Fibroblast of lung (primary cell): ENCODE data around the gene TARBP1. TPM values are rescaled to one million over a fixed set of nuclear protein-coding genes. Genes with fewer than 3 reads are reported as not detected.
A peak's percentile ranks its signal among the peaks of the same experiment; 100 is the strongest.

Source experiments
- DNase-seq, 2 donors: peaks; one replicate each; pipeline versions ENCODE4 v3.0.0 to v3.0.0-alpha.2; 2010; ENCODE audit warnings: low read depth in 2 of 2
- H2AFZ ChIP-seq: 2 replicates; pipeline ENCODE4 v1.5.1; 2012; ENCODE audit warnings: low read length, control low read depth, inconsistent platforms
- H3K27ac ChIP-seq: 2 replicates; pipeline ENCODE4 v1.5.1; 2011; ENCODE audit warnings: low read length, control low read depth; ENCODE audit not compliant: insufficient read depth
- H3K27me3 ChIP-seq: 2 replicates; pipeline ENCODE4 v1.5.1; 2011; ENCODE audit warnings: mild to moderate bottlenecking, low read length; ENCODE audit not compliant: control insufficient read depth, insufficient read depth
- H3K36me3 ChIP-seq: 2 replicates; pipeline ENCODE4 v1.5.1; 2011; ENCODE audit warnings: low read length; ENCODE audit not compliant: control insufficient read depth, insufficient read depth
- H3K4me1 ChIP-seq: 2 replicates; pipeline ENCODE4 v1.5.1; 2011; ENCODE audit warnings: low read length; ENCODE audit not compliant: control insufficient read depth, insufficient read depth; ENCODE audit errors: extremely low read depth
- H3K4me2 ChIP-seq: 2 replicates; pipeline ENCODE4 v1.5.1; 2011; ENCODE audit warnings: low read length, control low read depth; ENCODE audit not compliant: insufficient read depth; ENCODE audit errors: extremely low read depth
- H3K4me3 ChIP-seq, 4 experiments: fragments of 200-600 bp in 1 of 4; sonication (generic) in 1 of 4; replicated peaks in 1 of 4; 2 replicates each; pipeline ENCODE4 v1.5.1; 2011 to 2016; ENCODE audit warnings: low read length in 4 of 4, low read depth in 3 of 4, mild to moderate bottlenecking in 3 of 4, control low read depth in 2 of 4, inconsistent platforms in 1 of 4, mixed read lengths in 1 of 4; ENCODE audit not compliant: insufficient read depth in 1 of 4; ENCODE audit errors: control extremely low read depth in 1 of 4
- H3K79me2 ChIP-seq: 2 replicates; pipeline ENCODE4 v1.5.1; 2012; ENCODE audit warnings: mild to moderate bottlenecking, low read length, inconsistent platforms; ENCODE audit not compliant: control insufficient read depth, insufficient read depth
- H3K9ac ChIP-seq: 2 replicates; pipeline ENCODE4 v1.5.1; 2011; ENCODE audit warnings: mild to moderate bottlenecking, low read length, control low read depth; ENCODE audit not compliant: insufficient read depth
- H3K9me3 ChIP-seq: 2 replicates; pipeline ENCODE4 v1.5.1; 2012; ENCODE audit warnings: low read depth, low read length; ENCODE audit not compliant: control insufficient read depth, insufficient read depth
- H4K20me1 ChIP-seq: 2 replicates; pipeline ENCODE4 v1.5.1; 2011; ENCODE audit warnings: low read length; ENCODE audit not compliant: control insufficient read depth, insufficient read depth; ENCODE audit errors: extremely low read depth
- CTCF ChIP-seq, 2 donors: IDR thresholded peaks in 1 of 2; conservative IDR thresholded peaks in 1 of 2; 1 replicate in 1 of 2; 2 replicates in 1 of 2; pipeline ENCODE4 v1.5.1; 2011 to 2012; ENCODE audit warnings: low read length in 2 of 2, control low read depth in 1 of 2, inconsistent platforms in 1 of 2, low read depth in 1 of 2, mild to moderate bottlenecking in 1 of 2
- EZH2 ChIP-seq: IDR thresholded peaks from 2 replicates; pipeline ENCODE4 v1.5.1; 2012; ENCODE audit warnings: low read length, control low read depth, mild to moderate bottlenecking; ENCODE audit errors: missing control alignments
- polyA plus RNA-seq, 2 donors: library from polyadenylated mRNA; depleted of rRNA in 1 of 2; stranded (reverse) in 1 of 2; unstranded in 1 of 2; fragments of >200 nt; gene quantifications; 2 replicates each; pipeline ENCODE4 v1.2.1, GENCODE V29; 2011 to 2012; ENCODE audit warnings: missing spikeins in 1 of 2
- total RNA-seq: library from RNA; depleted of rRNA; stranded (reverse); fragments of >200 nt; gene quantifications from 2 replicates; pipeline ENCODE4 v1.2.1, GENCODE V29; 2014

TARBP1 gene
- total and polyA plus RNA-seq, 2 donors (not counting 1 experiment from before 2014, with no cell fraction given), result 11.6 to 20.6 TPM

DNA sequence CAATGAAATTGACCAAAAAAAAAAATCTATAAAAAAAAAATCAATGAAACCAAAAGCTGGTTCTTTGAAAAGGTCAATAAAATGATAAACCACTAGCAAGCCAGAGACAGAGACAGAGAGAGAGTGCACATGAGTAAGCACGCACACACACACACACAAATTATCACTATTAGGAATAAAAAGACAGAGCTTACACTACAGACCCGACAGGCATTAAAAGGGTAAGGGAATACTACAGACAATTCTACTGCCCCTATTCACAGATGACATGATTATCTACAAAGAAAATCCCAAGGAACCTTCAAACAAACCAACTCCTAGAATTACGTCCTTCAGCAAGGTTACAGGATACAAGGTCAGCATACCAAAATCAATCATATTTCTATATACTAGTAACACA lies 38.6 kb downstream of the TARBP1 start:
- Histone ChIP-seq H3K27ac (no peak overlapping the region), H3K9ac (no peak overlapping the region), H2AFZ (no peak overlapping the region), H4K20me1 (no peaks in the 10 kb centered on the region), H3K36me3 (no peaks in the 10 kb centered on the region), H3K4me1 (no peaks in the 10 kb centered on the region), H3K9me3 (no peaks in the 10 kb centered on the region), H3K79me2 (no peaks in the 10 kb centered on the region), H3K4me2 (no peak overlapping the region), H3K27me3 (no peaks in the 10 kb centered on the region), H3K4me3 (no peak overlapping the region)
- TF ChIP-seq EZH2, result no peak
- no peak for TF ChIP-seq CTCF (conservative IDR thresholded peaks at IDR 0.05 in 1 of 2, IDR thresholded peaks at IDR 0.05 in 1 of 2; ENCODE audit: low read depth in 1 of 2, low read length in 2 of 2)
- no peak for DNase-seq

GRCh38 chr1:234438579-234438978 lies 40.4 kb downstream of the TARBP1 start:
- TF ChIP-seq EZH2 (no peak), CTCF (conservative IDR thresholded peaks at IDR 0.05 in 1 of 2, IDR thresholded peaks at IDR 0.05 in 1 of 2; ENCODE audit: low read depth in 1 of 2, low read length in 2 of 2) (no peak)
- no peak overlapping the region for H3K9ac ChIP-seq
- no peaks in the 10 kb centered on the region for H3K27me3 ChIP-seq
- no peak overlapping the region for H3K4me3 ChIP-seq
- H2AFZ ChIP-seq, result no peak overlapping the region
- no peaks in the 10 kb centered on the region for H3K79me2 ChIP-seq
- no peaks in the 10 kb centered on the region for H3K36me3 ChIP-seq
- no peaks in the 10 kb centered on the region for H3K4me1 ChIP-seq
- no peak overlapping the region for H3K4me2 ChIP-seq
- H3K27ac ChIP-seq, result no peak overlapping the region
- no peak for DNase-seq
- no peaks in the 10 kb centered on the region for H4K20me1 ChIP-seq
- no peaks in the 10 kb centered on the region for H3K9me3 ChIP-seq

DNA sequence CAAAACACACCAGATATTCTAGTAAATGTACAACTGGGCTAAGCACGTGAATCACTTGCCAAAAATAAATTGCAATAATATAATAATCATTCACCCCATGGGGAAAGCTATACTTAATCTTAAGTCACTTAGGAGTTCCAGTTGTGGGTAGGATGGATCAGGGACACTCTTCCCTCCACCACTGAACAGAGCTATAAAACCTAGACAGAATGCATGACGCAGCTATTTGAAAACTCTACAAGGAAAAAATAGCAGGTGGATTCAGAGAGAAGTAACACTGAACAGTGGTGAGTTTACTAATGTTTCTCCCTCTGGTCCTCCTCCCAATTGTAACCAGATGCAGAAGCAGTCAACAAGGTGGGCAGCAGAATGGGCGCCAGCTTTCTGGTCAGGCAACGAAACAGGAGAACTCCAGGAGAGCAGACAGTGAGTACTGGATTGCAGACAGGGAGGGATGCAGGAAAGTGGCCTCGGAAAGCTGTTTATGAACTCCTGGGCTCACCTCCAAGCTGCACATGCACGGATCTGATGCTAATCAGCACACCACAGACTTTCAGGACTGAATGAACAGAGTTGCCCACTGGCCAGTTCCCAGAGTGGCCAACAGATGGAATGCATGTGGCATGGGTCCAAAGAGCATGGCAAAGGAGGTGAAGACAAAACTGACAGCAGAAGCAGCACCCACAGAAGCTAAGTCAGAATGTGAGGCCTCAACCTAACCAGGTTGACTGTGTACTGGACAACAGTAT lies 41.4 kb downstream of the TARBP1 start:
- Histone ChIP-seq H3K4me3 (no peak overlapping the region), H3K27ac (no peak overlapping the region), H3K9ac (no peak overlapping the region), H3K4me1 (no peaks in the 10 kb centered on the region), H2AFZ (no peak overlapping the region), H3K4me2 (no peak overlapping the region), H3K36me3 (no peaks in the 10 kb centered on the region), H3K79me2 (no peaks in the 10 kb centered on the region), H3K27me3 (no peaks in the 10 kb centered on the region), H4K20me1 (no peaks in the 10 kb centered on the region), H3K9me3 (no peaks in the 10 kb centered on the region)
- TF ChIP-seq CTCF (conservative IDR thresholded peaks at IDR 0.05 in 1 of 2, IDR thresholded peaks at IDR 0.05 in 1 of 2; ENCODE audit: low read depth in 1 of 2, low read length in 2 of 2), result no peak
- no peak for TF ChIP-seq EZH2
- DNase-seq, result peak in 1 of 2 donors; percentile 40
